C4-2B (cell line): ENCODE results near the gene NKAPD1.

Experiments used
- ZFX ChIP-seq: fragments of 450-650 bp; IDR thresholded peaks from 2 replicates; pipeline ENCODE4 v1.6.1; 2017
- TF ChIP-seq, protein P1 (sequence below): fragments of 450-650 bp; conservative IDR thresholded peaks from 2 replicates; pipeline ENCODE4 v1.5.1; 2017; ENCODE audit warnings: mild to moderate bottlenecking

- TF ChIP-seq, protein P1, sequence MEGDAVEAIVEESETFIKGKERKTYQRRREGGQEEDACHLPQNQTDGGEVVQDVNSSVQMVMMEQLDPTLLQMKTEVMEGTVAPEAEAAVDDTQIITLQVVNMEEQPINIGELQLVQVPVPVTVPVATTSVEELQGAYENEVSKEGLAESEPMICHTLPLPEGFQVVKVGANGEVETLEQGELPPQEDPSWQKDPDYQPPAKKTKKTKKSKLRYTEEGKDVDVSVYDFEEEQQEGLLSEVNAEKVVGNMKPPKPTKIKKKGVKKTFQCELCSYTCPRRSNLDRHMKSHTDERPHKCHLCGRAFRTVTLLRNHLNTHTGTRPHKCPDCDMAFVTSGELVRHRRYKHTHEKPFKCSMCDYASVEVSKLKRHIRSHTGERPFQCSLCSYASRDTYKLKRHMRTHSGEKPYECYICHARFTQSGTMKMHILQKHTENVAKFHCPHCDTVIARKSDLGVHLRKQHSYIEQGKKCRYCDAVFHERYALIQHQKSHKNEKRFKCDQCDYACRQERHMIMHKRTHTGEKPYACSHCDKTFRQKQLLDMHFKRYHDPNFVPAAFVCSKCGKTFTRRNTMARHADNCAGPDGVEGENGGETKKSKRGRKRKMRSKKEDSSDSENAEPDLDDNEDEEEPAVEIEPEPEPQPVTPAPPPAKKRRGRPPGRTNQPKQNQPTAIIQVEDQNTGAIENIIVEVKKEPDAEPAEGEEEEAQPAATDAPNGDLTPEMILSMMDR = no peak
- no peak for TF ChIP-seq ZFX
Measured at GRCh38 chr11:112129656-112130055, 55.6 kb downstream of the NKAPD1 start.
